GM20000 (cell line): Measurements from ENCODE around the gene WDR73.
A peak's percentile ranks its signal among the peaks of the same experiment; 100 is the strongest.

Source experiments
- DNase-seq: peaks from one replicate; pipeline ENCODE4 v3.0.0; 2012; ENCODE audit warnings: low spot score
- CTCF ChIP-seq: IDR thresholded peaks from 2 replicates; pipeline ENCODE4 v1.5.1; 2012; ENCODE audit warnings: mild to moderate bottlenecking, control low read depth; ENCODE audit errors: extremely low read depth, missing control alignments

The WDR73 gene

GRCh38 chr15:84600687-84601554, 53.2 kb downstream of the WDR73 start, which contains the start of gene ZSCAN2:
Gene ZSCAN2, plus strand, starts transcription at chr15:84601009. Its CDS starts 2,919 bp downstream, at chr15:84603928.
- TF ChIP-seq CTCF = no peak
- DNase-seq = peak; percentile 93

GRCh38 chr15:84600331-84600686, 53.8 kb downstream of the WDR73 start:
- DNase-seq = peak; percentile 39
- no peak for TF ChIP-seq CTCF

- no peak for TF ChIP-seq CTCF
- no peak for DNase-seq
Observed at GRCh38 chr15:84599906-84600305, 54.2 kb downstream of the WDR73 start.

- DNase-seq = peak; percentile 50
Observed at GRCh38 chr15:84598993-84599392, 55.1 kb downstream of the WDR73 start.

GRCh38 chr15:84598250-84598649, 55.8 kb downstream of the WDR73 start:
- no peak for TF ChIP-seq CTCF
- DNase-seq = peak; percentile 70

More at GRCh38 chr15:84598993-84599392, 55.1 kb downstream of the WDR73 start:
- TF ChIP-seq CTCF = peak; percentile 57

GRCh38 chr15:84597296-84597695, 56.8 kb downstream of the WDR73 start:
- no peak for DNase-seq
- TF ChIP-seq CTCF = no peak

- no peak for DNase-seq
- no peak for TF ChIP-seq CTCF
Observed at GRCh38 chr15:84595660-84596059, 58.4 kb downstream of the WDR73 start.
